NT2/D1 (cell line): ENCODE results near the gene SEC24A.
"Not testable (repeated sequence)": the region's sequence is repeated elsewhere in the genome, so short reads cannot be mapped to it uniquely, and the experiment has no call there.

Source experiments
- DNase-seq: peaks from one replicate; pipeline ENCODE4 v3.0.0-alpha.2; 2011; ENCODE audit warnings: low read depth, low spot score
- H3K27me3 ChIP-seq: 2 replicates; pipeline ENCODE4 v1.6.0; 2011; ENCODE audit warnings: mild to moderate bottlenecking; ENCODE audit not compliant: insufficient read length, insufficient read depth
- H3K36me3 ChIP-seq: 2 replicates; pipeline ENCODE4 v1.6.1; 2011; ENCODE audit warnings: mild to moderate bottlenecking, low read length, mixed read lengths; ENCODE audit not compliant: insufficient read depth, insufficient read length
- H3K4me1 ChIP-seq: 2 replicates; pipeline ENCODE4 v1.5.1; 2011; ENCODE audit not compliant: insufficient read depth, insufficient read length
- H3K4me3 ChIP-seq: 2 replicates; pipeline ENCODE4 v1.5.1; 2011; ENCODE audit warnings: low read depth; ENCODE audit not compliant: insufficient read length
- H3K9ac ChIP-seq: 2 replicates; pipeline ENCODE4 v1.6.0; 2011; ENCODE audit warnings: low read depth; ENCODE audit not compliant: insufficient read length
- H3K9me3 ChIP-seq: 2 replicates; pipeline ENCODE4 v1.5.1; 2011; ENCODE audit warnings: mild to moderate bottlenecking, low read length; ENCODE audit not compliant: insufficient read depth
- SUZ12 ChIP-seq: IDR thresholded peaks from 2 replicates; pipeline ENCODE4 v1.6.1; 2011; ENCODE audit not compliant: insufficient read length, insufficient read depth; ENCODE audit errors: extremely low read depth
- YY1 ChIP-seq: IDR thresholded peaks from 2 replicates; pipeline ENCODE4 v1.6.1; 2011; ENCODE audit not compliant: insufficient read length, insufficient read depth
- ZNF274 ChIP-seq: IDR thresholded peaks from 2 replicates; pipeline ENCODE4 v1.6.1; 2011; ENCODE audit warnings: mild to moderate bottlenecking, low read depth, low read length

Gene SEC24A

GRCh38 chr5:134634227-134634626, 14.4 kb upstream of the SEC24A start:
- no peak overlapping the region for H3K4me3 ChIP-seq
- no peak overlapping the region for H3K9ac ChIP-seq
- H3K4me1 ChIP-seq, result no peaks in the 10 kb centered on the region
- DNase-seq, result no peak
- TF ChIP-seq YY1, result no peak
- no peak for TF ChIP-seq ZNF274
- TF ChIP-seq SUZ12, result no peak
- H3K9me3 ChIP-seq, result no peaks in the 10 kb centered on the region
- H3K36me3 ChIP-seq, result no peaks in the 10 kb centered on the region
- H3K27me3 ChIP-seq, result no peaks in the 10 kb centered on the region

GRCh38 chr5:134635366-134635765, 13.2 kb upstream of the SEC24A start:
- not testable (repeated sequence) for H3K36me3 ChIP-seq, H3K4me1 ChIP-seq, H3K27me3 ChIP-seq, H3K9me3 ChIP-seq, H3K9ac ChIP-seq, H3K4me3 ChIP-seq, DNase-seq

- Histone ChIP-seq H3K4me1 (no peaks in the 10 kb centered on the region), H3K4me3 (no peak overlapping the region), H3K9ac (no peak overlapping the region), H3K9me3 (no peaks in the 10 kb centered on the region), H3K27me3 (no peaks in the 10 kb centered on the region), H3K36me3 (no peaks in the 10 kb centered on the region)
- no peak for DNase-seq
- TF ChIP-seq YY1, result no peak
- TF ChIP-seq SUZ12, result no peak
- TF ChIP-seq ZNF274, result no peak
These were observed 11.4 kb upstream of the SEC24A start for GRCh38 chr5:134637116-134637721.

GRCh38 chr5:134638760-134639201, 9.8 kb upstream of the SEC24A start:
- no peak for DNase-seq
- no peak overlapping the region for H3K9ac ChIP-seq
- H3K4me3 ChIP-seq, result no peak overlapping the region
- H3K9me3 ChIP-seq, result no peaks in the 10 kb centered on the region
- no peaks in the 10 kb centered on the region for H3K36me3 ChIP-seq
- no peaks in the 10 kb centered on the region for H3K4me1 ChIP-seq
- H3K27me3 ChIP-seq, result no peaks in the 10 kb centered on the region
- TF ChIP-seq SUZ12, result no peak
- TF ChIP-seq ZNF274, result no peak
- no peak for TF ChIP-seq YY1

- Histone ChIP-seq H3K4me1 (no peaks in the 10 kb centered on the region), H3K4me3 (no peak overlapping the region), H3K27me3 (no peaks in the 10 kb centered on the region), H3K9me3 (no peaks in the 10 kb centered on the region), H3K9ac (no peak overlapping the region), H3K36me3 (no peaks in the 10 kb centered on the region)
- TF ChIP-seq ZNF274, result no peak
- no peak for TF ChIP-seq SUZ12
- TF ChIP-seq YY1, result no peak
- DNase-seq, result no peak
These were observed 5.6 kb upstream of the SEC24A start for GRCh38 chr5:134642931-134643530.

- DNase-seq, result no peak
- H3K4me3 ChIP-seq, result peak overlapping the region; percentile 94
- no peaks in the 10 kb centered on the region for H3K27me3 ChIP-seq
- no peak for TF ChIP-seq ZNF274
- no peak for TF ChIP-seq SUZ12
- TF ChIP-seq YY1, result no peak
- H3K36me3 ChIP-seq, result no peaks in the 10 kb centered on the region
- H3K9ac ChIP-seq, result peak overlapping the region; percentile 86
- H3K4me1 ChIP-seq, result no peaks in the 10 kb centered on the region
- H3K9me3 ChIP-seq, result no peaks in the 10 kb centered on the region
These were observed 698 bp upstream of the SEC24A start for GRCh38 chr5:134647750-134648424.

- peaks cover 3% of the 10 kb centered on the region for H3K36me3 ChIP-seq
- TF ChIP-seq ZNF274, result no peak
- no peak for TF ChIP-seq YY1
- no peak for TF ChIP-seq SUZ12
- no peak for DNase-seq
- H3K27me3 ChIP-seq, result no peaks in the 10 kb centered on the region
- H3K9me3 ChIP-seq, result no peaks in the 10 kb centered on the region
- no peaks in the 10 kb centered on the region for H3K4me1 ChIP-seq
- H3K4me3 ChIP-seq, result peak overlapping the region; percentile 94
- peak overlapping the region; percentile 86 for H3K9ac ChIP-seq
These were observed 714 bp downstream of the SEC24A start for GRCh38 chr5:134649163-134649835.

- H3K9ac ChIP-seq, result peak overlapping the region; percentile 86
- not testable (repeated sequence) for DNase-seq, H3K4me3 ChIP-seq, H3K4me1 ChIP-seq, H3K36me3 ChIP-seq, H3K9me3 ChIP-seq, H3K27me3 ChIP-seq
These were observed 2.1 kb downstream of the SEC24A start for GRCh38 chr5:134650660-134651059.
